Left renal pelvis (tissue), 4 donors: ENCODE measurements around the gene FAHD1. TPM values are rescaled to one million over a fixed set of nuclear protein-coding genes. Genes with fewer than 3 reads are reported as not detected.

Experiments used
- DNase-seq, 4 donors: peaks; one replicate each; pipeline ENCODE4 v3.0.0-alpha.2; 2013; ENCODE audit warnings: low read depth in 4 of 4, low spot score in 3 of 4
- polyA plus RNA-seq, 4 donors: library from polyadenylated mRNA; unstranded; fragments of 120-200 nt; gene quantifications; one replicate each; pipeline ENCODE4 v1.2.1, GENCODE V29; 2013; ENCODE audit not compliant: insufficient read length in 4 of 4

Gene FAHD1
- polyA plus RNA-seq, 4 donors, result 22.5 to 46.7 (median 34.7) TPM

DNA sequence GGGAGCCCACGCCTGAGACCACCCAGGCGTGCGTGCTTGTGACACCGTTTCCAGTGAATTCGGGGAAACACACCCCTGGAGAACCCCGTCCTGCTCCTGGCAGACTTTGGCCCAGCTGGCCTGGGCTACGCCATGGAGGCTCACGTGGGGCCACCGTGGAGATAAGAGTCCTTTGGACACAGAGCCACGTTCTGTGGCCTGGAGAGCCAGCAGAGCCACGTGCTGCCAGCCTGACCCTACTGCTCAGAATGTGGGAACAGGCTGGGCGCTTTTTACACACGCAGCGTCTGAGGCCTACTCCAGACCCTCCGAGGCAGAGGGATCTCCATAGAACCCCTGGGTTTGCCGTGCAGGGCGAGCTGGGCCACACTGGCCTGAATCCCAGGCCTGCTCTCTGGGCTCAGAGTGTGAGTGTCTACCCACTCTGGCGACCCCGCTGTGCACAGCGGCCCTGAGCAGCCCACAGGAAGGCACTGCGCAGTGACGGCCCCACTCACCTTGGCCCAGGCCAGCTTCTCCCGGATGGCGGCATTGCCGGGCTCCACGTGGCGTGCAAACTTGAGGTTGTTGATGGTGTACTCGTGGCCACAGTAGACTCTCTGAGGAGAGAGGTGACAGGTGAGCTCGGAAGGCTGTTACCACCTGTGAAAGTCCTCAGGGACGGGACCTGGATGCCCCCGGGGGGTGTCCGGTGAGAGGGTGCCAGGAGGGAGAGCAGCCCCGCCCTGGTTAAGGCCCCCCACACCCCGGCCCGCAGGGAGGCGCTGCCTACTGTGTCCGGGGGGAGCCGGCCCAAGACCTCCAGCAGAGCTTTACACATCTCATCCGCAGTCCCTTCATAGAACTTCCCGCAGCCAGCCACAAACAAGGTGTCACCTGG lies 10.4 kb upstream of the FAHD1 start:
- DNase-seq, result no peak

DNA sequence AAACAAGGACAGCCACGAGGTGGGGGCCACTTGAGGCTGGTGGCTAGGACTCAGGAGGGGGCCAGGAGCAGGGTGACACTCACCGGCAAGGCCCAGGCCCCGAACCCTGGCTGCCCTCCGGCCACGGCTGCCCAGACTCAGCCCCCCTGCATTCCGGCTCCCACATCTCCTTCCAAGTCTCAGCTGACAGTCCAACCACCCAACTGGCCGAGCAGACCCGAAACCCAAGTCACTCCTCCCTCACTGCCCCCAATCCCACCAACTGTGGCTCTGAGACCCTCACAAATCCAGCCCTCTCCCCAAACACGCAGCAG lies 9.8 kb upstream of the FAHD1 start:
- DNase-seq, result no peak

DNA sequence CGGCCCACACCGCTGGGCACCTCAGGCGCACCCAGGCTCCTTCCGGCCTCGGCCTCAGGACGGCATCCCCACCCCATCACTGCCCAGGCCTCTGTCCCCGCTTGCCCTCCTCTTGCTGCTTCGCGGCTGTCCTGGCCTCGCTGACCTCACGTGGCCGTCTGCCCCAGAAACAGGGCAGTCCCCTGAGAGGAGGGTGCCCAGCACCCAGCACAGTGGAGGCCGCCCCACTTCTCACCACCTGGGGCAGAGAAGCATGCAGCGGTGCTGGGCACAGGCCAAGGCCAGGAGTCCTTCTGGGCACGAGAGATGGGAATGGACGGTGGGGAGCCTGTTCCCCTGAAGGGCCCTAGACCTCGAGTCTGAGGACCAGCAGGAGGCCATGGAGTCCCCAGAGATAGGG lies 9.3 kb upstream of the FAHD1 start:
- DNase-seq, result no peak

DNA sequence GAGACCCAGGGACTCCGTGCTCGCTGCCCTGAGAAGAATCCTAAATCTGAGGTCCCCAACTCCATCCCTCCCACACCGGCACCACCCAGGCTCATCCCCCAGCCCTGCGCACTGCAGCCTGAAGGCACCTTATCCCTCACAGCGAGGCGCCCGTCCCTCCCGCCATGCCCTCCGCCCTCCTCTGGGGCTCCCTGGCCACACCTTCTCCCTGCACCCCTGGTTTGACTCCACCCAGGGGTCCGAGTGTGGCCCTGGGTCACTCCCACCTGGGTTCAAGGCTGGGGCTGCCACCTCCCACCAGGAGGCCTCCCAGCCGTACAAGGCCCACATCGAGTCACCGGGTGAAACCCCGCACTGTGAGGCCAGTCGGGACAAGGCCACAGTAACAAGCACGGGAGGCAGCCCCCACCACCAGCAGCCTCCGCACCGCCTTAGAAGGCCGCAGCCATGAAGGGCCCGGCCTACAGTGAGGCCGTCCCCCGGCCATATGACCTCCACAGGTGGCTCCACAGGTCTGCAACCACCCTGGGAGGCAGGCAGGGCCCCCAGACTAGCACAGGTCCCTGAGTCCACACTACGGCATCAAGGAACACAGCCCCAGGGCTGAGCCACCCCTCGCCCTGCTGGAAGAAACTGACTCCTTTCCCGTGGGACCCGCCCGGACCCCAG lies 8.7 kb upstream of the FAHD1 start:
- no peak for DNase-seq

DNA sequence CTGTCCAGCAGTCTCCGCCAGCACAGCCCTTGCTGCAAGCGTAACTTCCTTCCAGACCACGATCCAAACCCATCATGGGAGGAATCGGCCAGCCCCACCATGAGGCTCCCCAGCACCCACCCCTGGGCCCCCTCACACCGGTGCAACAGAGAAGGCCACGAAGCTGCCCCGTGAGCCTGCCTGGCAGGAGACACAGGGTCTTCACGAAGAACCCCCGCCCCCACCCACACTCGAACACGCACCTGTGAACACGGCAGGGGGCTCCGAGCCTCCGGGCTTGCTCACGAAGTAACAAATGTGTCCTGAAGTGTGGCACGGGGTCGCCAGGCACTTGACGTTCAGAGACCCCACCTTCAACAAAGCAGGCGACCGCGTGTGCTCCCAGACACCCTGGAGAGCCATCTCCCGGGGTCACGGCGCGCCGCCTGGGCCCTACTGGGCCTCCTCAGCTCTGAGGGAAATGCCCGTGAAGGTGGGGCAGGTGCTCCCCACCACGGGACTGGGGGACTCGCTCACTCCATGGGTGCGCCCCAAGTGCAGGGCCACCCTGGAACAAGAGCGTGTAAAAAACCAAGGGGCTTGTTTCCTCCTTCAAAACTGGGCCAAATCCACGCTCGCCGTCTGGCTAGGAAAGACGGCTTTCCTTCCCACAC lies 8.0 kb upstream of the FAHD1 start:
- DNase-seq, result no peak

DNA sequence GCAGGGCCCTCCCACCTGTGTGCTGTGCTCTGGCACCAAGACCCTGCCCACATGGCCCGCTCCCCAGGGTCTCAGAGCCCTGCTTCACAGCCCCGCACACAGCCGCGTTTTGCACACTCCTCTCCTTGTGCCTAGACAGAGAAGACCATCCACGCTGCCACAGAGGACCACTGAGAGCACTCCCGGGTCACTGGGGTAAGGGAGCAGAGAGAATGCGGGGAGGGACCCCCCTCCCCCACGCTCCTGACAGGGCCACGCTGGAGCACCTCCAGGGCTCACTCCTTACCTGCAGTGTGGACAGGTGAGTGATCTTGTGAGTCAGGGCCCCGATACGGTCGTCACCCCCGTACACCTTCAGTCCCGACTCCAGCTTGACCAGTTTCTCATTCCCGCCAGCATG lies 7.4 kb upstream of the FAHD1 start:
- DNase-seq, result no peak

DNA sequence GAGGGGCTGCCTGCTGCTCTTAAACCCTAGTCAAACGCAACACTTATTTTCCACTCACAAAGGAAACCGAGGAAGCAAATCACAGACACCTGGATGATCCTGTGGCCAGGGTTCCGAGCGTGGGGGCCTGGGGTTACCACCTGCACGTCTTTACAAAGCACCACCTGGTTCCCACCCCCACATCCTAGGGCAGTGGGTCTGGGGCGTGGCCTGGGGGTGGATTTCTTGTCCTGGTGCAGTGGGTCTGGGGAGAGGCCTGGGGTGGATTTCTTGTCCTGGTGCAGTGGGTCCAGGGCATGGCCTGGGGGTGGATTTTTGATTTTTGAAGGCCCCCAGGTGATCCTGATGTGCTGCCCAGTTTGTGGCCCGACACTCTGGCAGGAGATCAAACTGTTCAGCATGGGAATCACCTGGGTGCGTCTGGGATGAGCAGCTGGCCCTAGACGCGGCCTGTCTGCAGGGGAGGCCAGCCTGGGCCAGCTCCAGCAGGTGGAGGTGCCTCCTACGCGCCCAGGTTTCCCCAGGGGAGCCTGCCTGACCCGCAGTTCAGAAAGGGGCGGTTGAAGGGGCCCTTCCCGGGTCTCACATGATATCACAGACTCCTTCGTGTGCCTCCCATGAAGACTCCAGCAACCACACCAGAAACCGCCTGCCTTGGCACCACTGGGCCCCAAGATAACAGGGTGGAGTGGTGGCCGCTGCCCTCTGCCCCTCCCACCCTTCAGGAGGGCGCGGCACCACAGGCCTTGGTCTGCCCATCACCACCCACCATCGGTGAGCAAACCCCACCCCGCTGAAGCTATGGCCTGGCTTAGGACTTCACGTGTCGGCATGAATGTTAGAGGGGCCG lies 6.7 kb upstream of the FAHD1 start:
- no peak for DNase-seq

DNA sequence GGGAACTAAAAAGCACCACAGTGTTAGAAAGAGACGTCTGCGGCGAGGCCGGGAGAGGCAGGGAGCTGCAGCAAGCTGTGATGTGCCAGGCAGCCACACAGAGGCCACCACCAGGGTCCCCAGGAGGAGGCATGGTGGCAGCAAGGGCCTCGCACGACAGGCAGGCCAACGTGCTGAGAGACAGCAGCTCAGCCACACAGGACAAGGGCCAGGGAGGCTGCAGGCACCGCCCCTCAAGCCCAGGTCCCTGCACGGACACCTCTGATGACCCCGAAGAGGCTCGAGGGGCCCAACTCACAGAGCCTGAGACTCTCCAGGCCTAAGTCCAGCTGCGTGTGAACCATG lies 6.1 kb upstream of the FAHD1 start:
- no peak for DNase-seq

DNA sequence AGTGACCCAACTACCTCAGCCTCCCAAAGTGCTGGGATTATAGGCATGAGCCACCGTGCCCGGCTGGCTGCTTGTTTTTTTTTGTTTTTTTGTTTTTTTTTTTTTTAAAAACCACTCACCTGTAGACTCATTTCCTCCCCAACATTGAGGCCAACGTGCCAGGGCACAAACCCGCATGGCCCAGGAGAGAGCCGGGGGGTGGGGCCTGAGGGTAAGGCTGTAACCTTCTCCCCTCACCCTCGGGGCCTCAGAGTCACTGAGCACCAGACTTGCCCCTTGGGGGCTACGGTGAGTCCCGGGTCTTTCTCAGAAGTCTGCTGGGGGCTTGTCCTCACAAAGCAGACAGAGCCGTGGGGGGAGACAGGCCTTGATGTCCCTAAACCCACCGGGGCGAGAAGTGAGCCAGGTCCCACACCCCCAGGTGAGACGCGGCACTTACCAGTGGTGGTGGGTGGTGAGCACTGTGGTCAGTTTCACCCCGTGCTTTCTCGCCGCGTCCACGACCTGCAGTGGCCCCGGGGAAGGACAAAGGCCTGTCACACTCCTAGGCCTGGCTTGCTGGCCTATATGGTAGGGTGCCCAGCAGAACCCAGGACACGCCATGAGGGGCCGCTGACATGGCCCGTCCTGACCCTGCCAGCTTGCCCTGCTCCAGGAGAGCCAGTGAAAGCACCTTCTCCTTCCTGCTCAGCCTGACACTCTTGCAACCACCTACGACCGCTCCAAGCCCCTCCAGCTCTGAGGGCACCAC lies 5.0 kb upstream of the FAHD1 start:
- no peak for DNase-seq

DNA sequence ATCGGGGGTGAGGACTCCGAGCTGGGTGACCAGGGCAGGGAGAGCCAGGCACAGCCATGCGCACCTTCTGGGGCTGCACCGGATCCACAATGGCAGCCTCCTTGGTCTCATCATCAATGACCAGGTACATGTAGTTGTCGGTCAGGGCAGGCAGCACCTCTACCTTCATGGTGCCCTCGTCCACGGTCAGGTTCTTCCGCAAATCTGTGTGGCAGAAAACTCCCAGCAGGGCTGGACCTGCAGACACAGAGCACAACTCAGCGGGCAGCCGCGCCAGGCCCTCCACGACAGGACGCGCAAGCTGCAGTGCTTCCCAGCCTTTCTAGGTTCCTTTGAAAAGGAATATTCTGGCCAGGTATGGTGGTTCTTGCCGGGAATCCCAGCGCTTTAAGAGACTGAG lies 4.2 kb upstream of the FAHD1 start:
- no peak for DNase-seq

DNA sequence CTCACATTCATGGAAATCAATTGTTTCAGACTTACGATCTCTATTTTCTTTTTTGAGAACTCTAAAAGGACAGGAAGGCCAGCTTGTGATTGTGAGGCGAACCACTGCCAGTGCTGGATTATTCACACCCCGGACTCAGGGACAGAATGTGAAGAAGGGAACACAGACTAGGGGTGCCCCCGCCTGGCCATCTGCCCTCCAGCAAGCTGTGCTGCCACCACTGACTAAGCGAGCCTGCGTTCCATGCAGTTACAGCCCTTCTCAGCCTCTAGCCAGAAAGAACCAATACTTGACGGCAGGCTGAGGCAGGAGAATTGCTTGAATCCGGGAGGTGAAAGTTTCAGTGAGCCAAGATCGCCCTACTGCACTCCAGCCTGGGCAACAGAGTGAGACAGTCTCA lies 3.2 kb upstream of the FAHD1 start:
- no peak for DNase-seq

DNA sequence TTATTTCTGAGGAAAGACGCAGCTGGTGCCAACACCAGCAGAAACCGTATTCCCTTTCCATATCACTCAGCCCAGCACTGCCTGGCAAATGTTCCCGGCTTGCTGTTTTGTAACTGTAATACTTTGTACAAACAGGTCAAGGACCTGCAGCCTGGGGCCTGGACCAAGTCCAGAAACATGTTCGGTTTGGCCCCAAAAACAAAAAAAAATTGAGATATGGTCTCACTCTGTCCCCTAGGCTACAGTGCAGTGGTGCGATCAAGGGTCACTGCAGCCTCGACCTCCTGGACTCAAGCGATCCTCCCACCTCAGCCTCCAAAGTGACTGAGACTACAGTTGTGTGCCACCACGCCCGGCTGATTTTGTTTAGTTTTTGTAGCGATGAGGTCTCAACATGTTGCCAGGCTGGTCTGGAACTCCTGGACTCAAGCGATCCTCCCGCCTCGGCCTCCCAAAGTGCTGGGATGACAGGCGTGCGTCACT lies 1.6 kb upstream of the FAHD1 start:
- DNase-seq, result no peak

DNA sequence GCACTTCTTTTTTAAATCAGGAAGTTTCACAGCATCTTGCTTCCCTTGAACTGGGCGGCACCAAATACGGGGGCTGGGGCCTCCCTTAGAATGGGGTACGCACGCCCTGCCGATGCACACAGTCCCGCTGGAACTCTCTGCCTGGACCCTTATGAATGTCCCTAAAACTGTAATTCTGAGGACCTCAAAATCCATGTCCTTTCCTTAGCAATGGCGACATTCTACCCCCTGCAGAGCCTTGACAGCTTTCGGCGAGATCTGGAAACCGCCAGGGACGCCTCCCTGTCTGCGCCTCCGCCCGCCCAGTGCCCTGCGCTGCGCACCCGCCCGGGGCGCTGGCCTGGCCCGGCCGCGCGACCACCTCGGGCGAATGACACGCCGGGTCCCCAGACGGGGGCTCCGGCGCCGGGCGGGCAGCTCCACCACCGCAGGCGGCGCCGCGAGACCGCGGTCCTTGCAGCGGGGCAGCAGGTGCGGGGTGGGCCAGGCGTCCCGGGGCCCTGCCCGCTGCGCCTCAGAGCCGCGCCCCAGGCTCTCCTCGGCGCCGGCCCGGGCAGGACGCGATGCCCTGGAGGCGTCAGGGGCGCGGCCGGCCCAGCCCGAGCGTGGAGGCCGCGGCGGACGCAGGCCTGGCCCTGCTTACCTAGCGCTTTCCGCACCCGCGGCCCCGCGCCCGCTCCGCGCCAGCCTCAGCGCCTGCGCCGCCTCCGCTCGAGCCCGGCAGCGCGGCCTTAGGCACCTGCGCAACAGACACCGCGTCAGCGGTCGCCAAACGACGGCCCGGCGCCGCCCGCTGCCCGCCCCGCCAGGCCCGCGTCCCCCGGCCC lies 929 bp upstream of the FAHD1 start:
- DNase-seq, result peak in 1 of 4 donors; percentile 29

DNA sequence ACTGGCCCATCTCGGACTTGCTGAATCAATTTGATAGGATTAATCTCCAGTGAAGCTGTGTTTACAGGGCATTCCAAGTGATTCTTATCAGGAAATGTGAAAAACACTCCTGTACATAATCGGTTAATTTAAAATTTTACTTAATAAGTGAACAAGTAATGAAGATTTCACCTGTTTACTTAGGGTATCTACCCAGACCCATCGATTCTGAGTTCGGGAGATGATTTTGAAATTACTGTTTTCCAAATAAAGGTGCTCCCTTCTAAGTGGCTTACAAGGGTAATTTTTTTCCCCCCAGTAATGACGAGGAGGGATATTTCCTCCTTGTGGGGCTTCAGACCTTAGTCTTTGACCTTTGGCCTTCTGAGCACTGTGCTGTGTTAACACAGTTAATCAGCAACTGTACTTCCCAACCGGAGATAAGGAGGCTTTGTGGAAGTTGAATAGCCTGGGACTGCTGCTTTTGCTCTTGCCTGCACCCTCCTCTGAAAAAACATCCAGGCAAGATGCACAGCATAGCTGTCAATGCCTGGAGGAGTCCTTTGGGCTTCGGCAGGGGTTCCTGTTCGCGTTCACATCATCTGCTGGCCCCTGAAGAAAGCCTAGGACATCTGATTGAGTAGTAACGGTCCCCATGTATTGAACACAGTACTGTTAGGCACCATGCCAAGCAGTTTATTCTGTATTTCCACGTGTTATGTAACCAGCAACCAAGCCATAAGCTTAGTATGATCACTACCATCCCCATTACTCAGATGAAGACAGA lies 1.8 kb downstream of the FAHD1 start:
- no peak for DNase-seq

DNA sequence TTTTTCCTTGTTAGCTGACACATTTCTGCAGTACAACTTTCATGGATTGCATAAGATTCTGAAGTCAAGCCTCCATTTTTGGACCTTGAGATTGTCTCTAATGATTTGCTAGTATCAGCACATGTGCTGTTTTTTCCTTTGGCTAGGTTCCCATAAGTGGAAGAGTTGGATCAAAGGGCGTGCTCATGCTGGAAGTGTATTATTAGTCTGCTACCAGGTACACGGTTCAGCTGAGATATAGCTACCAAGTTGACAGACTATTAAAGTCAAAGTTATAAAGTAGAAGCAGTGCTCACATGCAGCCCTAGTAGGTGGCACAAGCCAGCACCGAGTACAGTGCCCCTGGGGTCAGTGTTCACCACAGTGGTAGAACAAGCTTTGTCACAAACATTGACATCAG lies 3.2 kb downstream of the FAHD1 start:
- no peak for DNase-seq

DNA sequence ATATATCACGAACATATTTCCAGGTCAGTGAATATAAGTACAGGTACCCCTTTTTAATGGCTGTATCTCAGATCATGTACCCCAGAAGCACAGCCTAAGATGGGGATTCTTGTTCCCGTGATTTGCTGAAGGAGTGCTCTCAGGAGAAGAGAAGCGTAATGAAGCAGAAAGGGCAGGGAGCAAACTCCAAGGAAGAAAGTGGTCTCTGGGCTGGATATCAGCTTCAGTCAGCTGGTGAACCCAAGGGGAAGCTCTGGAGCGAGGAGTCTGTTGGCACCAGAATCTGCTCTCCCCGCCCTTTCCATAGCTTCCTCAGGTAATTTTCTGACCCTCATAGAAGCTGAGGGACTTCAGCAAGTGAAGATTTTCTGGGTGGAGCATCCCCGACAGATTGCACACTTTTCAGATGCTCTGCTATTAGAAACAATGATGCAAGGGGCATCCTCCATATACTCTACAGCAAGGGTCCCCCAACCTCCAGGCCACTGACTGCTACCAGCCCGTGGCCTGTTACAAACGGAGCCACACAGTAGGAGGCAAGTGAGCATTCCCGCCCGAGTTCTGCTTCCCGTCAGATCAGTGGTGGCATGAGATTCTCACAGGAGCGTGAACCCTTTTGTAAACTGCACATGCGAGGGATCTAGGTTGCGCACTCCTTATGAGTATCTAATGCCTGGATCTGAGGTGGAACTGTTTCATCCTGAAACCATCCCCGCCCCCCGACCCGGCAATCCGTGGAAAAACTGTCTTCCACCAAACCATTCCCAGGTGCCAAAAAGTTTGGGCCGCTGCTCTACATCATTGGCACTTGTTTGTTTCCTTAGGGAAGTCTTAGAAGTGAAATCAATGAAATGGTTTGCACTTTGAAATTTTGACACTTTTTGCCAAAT lies 4.4 kb downstream of the FAHD1 start:
- no peak for DNase-seq

DNA sequence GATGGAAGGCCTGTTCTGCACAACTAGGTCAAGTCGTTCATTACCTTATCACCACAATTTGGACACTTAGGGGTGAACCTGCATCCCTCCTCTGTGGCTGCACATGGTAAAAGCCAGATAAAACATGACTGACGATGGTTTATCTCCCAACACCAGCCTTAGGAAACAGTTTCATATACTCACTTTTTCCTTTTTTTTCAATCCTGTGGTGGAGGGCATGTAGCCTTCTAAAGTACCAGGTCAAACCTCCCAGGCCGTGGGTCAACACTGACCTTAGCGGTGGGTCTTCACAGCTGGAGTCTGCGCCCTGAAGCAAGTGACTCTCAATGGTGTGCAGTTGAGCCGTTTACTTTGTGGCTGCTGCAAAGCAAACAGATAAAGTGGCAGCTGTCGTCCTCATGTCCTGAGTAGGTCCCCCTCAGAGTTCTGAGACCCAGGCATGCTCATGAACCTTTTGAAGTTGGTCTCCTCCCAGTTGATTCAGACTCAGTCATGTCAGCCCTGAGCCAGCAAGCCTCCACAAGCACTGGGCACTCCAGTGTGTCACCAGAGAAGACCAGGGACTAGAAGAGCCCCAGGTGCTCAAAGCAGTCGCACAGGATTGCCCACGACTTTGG lies 5.9 kb downstream of the FAHD1 start:
- no peak for DNase-seq
